IMR-90 (cell line): ENCODE data around the gene ATXN1.

Source experiments
- FOS ChIP-seq: fragments of 150-350 bp; IDR thresholded peaks from 2 replicates; pipeline ENCODE4 v1.6.1; 2016; ENCODE audit warnings: low read depth, low read length
- MAFK ChIP-seq: IDR thresholded peaks from 2 replicates; pipeline ENCODE4 v1.6.1; 2012; ENCODE audit warnings: low read depth, low read length, improper control_type of control experiment
- MAZ ChIP-seq: IDR thresholded peaks from 2 replicates; pipeline ENCODE4 v1.6.1; 2012; ENCODE audit warnings: low read depth, mild to moderate bottlenecking, low read length, improper control_type of control experiment, moderate library complexity, borderline replicate concordance
- POLR2A ChIP-seq: IDR thresholded peaks from 2 replicates; pipeline ENCODE4 v1.6.1; 2012; ENCODE audit warnings: mild to moderate bottlenecking, low read depth, low read length
- TF ChIP-seq, protein P1 (sequence below): conservative IDR thresholded peaks from 2 replicates; pipeline ENCODE4 v1.5.1; 2012; ENCODE audit warnings: mild to moderate bottlenecking, low read depth, low read length, improper control_type of control experiment

DNA sequence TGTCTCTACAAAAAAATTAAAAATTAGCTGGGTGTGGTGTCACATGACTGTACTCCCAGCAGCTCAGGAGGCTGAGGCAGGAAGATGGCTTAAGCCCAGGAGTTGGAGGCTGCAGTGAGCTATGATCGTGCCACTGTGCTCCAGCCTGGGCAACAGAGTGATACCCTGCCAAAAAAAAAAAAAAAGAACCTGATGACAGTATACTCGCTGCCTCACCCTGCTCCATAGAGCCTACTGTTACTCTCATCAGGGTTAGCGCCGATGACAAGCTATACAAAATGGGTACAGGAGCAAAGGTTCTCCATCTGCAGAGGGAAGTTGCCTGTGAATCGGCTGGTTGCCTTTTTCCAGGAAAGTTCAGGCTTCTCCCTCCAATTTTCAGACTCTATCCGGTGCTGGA lies 469.5 kb downstream of the ATXN1 start:
- TF ChIP-seq, protein P1, sequence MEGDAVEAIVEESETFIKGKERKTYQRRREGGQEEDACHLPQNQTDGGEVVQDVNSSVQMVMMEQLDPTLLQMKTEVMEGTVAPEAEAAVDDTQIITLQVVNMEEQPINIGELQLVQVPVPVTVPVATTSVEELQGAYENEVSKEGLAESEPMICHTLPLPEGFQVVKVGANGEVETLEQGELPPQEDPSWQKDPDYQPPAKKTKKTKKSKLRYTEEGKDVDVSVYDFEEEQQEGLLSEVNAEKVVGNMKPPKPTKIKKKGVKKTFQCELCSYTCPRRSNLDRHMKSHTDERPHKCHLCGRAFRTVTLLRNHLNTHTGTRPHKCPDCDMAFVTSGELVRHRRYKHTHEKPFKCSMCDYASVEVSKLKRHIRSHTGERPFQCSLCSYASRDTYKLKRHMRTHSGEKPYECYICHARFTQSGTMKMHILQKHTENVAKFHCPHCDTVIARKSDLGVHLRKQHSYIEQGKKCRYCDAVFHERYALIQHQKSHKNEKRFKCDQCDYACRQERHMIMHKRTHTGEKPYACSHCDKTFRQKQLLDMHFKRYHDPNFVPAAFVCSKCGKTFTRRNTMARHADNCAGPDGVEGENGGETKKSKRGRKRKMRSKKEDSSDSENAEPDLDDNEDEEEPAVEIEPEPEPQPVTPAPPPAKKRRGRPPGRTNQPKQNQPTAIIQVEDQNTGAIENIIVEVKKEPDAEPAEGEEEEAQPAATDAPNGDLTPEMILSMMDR: no peak
- no peak for TF ChIP-seq POLR2A
- no peak for TF ChIP-seq MAZ
- no peak for TF ChIP-seq MAFK
- no peak for TF ChIP-seq FOS
